Mucosa of gallbladder (tissue), 1 donor: Measurements from ENCODE around the gene CHDH. TPM values are rescaled to one million over a fixed set of nuclear protein-coding genes. Genes with fewer than 3 reads are reported as not detected.

ENCODE experiments used
- DNase-seq: peaks from one replicate; pipeline ENCODE4 v3.0.0-alpha.2; 2020; ENCODE audit warnings: low spot score
- total RNA-seq: library from RNA; stranded (reverse); gene quantifications from one replicate; pipeline ENCODE4 v1.2.1, GENCODE V29; 2021
- donor health status: DM: no; HTN: no; CAD: no.

Gene CHDH
- total RNA-seq, 1 donor from 2014 or later = 46.4 TPM

DNA sequence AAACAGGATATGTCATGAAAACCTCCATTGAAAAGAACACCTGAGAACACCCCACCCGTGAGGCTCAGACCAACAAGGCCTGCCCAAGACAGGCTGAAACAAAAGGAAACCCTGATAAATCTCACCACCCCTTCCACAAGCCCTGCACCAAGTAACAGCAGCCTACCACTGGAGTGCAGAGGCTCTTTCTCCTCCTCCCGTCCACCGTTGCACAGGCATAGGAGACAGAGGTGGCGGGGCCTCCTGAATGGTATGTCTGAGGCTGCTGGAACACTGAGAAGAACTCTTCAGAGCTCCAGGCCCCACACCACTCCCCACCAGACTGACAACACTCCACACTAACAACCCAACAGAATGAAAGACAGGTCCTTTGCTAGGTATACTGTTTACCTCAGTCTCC is 21.4 kb downstream of the CHDH start:
- DNase-seq = no peak

- DNase-seq = no peak
Measured at GRCh38 chr3:53823956-53824657, 22.1 kb downstream of the CHDH start.

GRCh38 chr3:53823026-53823955 is 22.9 kb downstream of the CHDH start:
- no peak for DNase-seq

GRCh38 chr3:53822331-53822741 is 23.9 kb downstream of the CHDH start:
- DNase-seq = no peak

GRCh38 chr3:53821631-53822121 is 24.5 kb downstream of the CHDH start:
- DNase-seq = no peak

GRCh38 chr3:53820756-53821580 is 25.3 kb downstream of the CHDH start:
- no peak for DNase-seq

DNA sequence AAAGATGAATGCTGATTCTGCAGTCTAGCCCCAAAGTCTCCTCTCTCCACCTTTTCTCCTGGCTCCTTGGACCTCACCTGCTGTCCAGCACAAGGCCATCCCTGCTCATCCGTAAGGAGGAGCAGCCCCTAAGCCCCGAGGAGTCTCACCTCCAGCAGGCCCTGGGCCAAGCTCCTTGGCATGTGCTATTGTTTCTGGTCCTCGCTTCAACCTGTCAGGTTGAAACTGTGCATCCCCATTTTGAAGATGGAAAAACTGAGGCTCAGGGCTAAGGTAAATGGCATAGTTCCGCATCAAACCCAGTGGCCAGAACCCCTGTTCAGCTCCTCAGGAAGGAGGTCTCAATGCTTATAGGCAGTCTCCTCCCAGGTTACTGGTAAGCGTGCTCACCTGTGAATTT is 26.1 kb downstream of the CHDH start:
- DNase-seq = no peak

GRCh38 chr3:53819163-53819868 is 26.9 kb downstream of the CHDH start:
- DNase-seq = no peak

GRCh38 chr3:53818221-53819162 is 27.7 kb downstream of the CHDH start:
- no peak for DNase-seq

- no peak for DNase-seq
Measured at GRCh38 chr3:53817809-53818208, 28.4 kb downstream of the CHDH start.

GRCh38 chr3:53817211-53817610 is 29.0 kb downstream of the CHDH start:
- no peak for DNase-seq

DNA sequence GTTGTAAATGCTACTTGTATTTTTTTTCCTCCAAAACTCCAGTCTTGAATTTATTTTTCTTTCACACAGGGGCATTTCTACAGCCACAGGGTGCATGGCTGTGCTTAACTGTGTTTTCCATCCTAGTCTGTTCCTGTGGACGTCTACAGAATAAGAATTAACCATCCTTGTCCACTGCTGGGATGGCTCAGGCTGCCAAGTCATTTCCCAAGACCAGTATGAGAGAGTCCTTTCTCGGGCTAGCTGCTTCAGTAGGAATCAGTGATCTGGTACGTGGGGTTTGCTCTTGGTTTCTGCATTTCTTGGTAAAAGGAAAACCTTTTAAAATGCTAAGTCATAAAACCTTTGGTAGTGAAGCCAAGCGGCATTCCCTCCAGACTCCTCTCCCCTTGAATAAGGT is 29.8 kb downstream of the CHDH start:
- no peak for DNase-seq

DNA sequence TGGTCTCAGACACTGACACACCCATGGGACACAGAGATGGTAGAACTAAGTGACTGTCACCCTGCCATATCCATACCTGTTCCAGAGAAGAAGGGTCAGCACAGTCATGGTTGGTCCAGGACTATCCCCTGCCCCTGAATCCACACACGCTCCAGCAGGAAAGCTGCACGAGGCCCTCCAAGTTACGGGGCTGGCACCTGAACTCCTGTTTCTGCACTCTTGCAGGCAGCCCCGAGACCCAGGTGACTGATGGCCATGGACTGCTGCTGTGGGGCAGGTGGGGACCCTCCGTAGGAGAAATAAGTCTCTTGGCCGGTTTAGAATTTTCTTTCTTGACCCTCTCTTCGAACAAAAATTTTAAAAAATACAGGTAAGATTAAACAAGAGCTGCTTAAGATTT is 30.6 kb downstream of the CHDH start:
- no peak for DNase-seq

DNA sequence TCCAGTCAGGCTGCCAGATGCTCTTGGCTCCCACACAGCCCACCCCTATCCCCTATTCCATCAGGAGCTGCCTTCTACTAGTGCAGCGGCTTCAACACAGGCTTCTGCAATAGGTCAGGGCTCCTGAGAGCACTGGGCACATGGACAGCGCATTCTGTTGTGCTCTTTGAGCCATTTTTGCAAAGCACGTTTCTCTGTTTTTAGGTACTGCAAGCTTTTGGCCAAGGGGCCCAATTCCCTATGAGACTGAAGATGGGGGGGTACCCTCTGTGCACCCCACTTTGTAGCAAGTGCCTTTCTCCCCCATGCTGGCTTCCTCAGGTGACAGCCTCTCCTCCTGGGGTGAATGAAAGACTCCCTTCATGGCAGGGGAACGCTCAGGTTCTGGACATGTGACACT is 31.2 kb downstream of the CHDH start:
- no peak for DNase-seq

- DNase-seq = no peak
Measured at GRCh38 chr3:53813876-53814275, 32.3 kb downstream of the CHDH start.

- DNase-seq = no peak
Measured at GRCh38 chr3:53813229-53813628, 33.0 kb downstream of the CHDH start.

DNA sequence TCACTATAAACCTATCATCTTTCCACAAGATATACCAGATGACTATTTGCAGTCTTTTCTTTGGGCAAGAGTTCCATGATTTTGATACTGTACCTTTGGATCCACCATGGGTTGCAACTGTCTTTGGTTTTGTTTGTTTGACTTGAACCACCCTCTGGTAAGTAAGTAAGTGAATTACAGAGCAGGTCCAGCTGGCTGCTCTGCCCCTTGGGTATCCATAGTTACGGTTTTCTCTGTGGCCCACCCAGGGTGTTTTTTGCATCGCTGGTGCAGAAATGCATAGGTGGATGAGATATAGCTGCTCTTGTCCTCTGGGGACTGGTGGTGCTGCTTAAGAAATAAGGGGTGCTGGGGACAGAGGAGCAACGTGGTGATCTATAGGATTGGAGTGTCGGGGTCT is 33.8 kb downstream of the CHDH start:
- no peak for DNase-seq

DNA sequence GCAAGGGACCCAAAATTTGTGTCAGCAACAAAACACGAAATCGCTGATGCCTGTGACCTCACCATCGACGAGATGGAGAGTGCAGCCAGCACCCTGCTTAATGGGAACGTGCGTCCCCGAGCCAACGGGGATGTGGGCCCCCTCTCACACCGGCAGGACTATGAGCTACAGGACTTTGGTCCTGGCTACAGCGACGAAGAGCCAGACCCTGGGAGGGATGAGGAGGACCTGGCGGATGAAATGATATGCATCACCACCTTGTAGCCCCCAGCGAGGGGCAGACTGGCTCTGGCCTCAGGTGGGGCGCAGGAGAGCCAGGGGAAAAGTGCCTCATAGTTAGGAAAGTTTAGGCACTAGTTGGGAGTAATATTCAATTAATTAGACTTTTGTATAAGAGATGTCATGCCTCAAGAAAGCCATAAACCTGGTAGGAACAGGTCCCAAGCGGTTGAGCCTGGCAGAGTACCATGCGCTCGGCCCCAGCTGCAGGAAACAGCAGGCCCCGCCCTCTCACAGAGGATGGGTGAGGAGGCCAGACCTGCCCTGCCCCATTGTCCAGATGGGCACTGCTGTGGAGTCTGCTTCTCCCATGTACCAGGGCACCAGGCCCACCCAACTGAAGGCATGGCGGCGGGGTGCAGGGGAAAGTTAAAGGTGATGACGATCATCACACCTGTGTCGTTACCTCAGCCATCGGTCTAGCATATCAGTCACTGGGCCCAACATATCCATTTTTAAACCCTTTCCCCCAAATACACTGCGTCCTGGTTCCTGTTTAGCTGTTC is 34.9 kb downstream of the CHDH start:
- no peak for DNase-seq

DNA sequence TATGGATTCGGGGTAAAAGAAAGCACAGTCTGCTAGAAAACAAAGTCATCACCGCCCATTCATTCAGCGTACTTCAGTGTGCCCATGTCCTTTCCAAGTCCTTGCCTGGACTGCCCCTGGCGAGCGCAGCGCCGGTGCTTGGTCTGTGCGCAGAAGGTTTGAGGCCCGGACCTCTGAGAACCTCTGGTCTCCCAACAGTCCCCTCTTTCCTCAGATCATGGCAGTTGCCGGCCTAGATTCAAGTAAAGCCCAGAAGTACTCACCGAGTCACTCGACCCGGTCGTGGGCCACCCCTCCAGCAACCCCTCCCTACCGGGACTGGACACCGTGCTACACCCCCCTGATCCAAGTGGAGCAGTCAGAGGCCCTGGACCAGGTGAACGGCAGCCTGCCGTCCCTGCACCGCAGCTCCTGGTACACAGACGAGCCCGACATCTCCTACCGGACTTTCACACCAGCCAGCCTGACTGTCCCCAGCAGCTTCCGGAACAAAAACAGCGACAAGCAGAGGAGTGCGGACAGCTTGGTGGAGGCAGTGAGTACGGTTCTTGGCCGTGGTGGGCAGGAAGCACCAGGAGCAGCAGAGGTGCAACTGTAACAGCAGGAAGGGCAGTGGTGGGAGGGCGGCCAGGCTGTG is 36.3 kb downstream of the CHDH start:
- DNase-seq = no peak
